GM12878 (cell line): ENCODE measurements around the gene MDFIC. TPM values are rescaled to one million over a fixed set of nuclear protein-coding genes. Genes with fewer than 3 reads are reported as not detected.

Experiments
- BHLHE40 ChIP-seq, 2 experiments: fragments of 450-650 bp in 1 of 2; IDR thresholded peaks; 2 replicates each; pipeline ENCODE4 v1.6.1; 2011 to 2017; ENCODE audit warnings: low read depth in 2 of 2, borderline replicate concordance in 1 of 2, improper control_type of control experiment in 1 of 2, low read length in 1 of 2, mild to moderate bottlenecking in 1 of 2
- CEBPB ChIP-seq, 2 experiments: fragments of 150-350 bp in 1 of 2; IDR thresholded peaks; 2 replicates each; pipeline ENCODE4 v1.6.1; 2012 to 2014; ENCODE audit warnings: low read depth in 2 of 2, low read length in 2 of 2, borderline replicate concordance in 1 of 2, inconsistent platforms in 1 of 2
- CHD2 ChIP-seq: IDR thresholded peaks from 2 replicates; pipeline ENCODE4 v1.6.1; 2011; ENCODE audit warnings: low read depth, low read length, improper control_type of control experiment, borderline replicate concordance
- CHD4 ChIP-seq: fragments of 200-600 bp; sonication (generic); IDR thresholded peaks from 2 replicates; pipeline ENCODE4 v1.6.1; 2016; ENCODE audit warnings: mild to moderate bottlenecking
- CREB1 ChIP-seq: IDR thresholded peaks from 2 replicates; pipeline ENCODE4 v1.6.1; 2012; ENCODE audit warnings: low read depth, mild to moderate bottlenecking, inconsistent platforms
- EZH2 ChIP-seq: IDR thresholded peaks from 2 replicates; pipeline ENCODE4 v1.6.1; 2012; ENCODE audit warnings: low read depth, mild to moderate bottlenecking, control low read depth, inconsistent platforms, low read length, borderline replicate concordance; ENCODE audit not compliant: control insufficient read depth
- IKZF2 ChIP-seq, 2 experiments: fragments of 450-650 bp; IDR thresholded peaks; 2 replicates each; pipeline ENCODE4 v1.6.1; 2017; ENCODE audit warnings: mild to moderate bottlenecking in 2 of 2, moderate library complexity in 2 of 2
- MEF2A ChIP-seq: IDR thresholded peaks from 2 replicates; pipeline ENCODE4 v1.6.1; 2011; ENCODE audit warnings: low read depth, mild to moderate bottlenecking, low read length, moderate library complexity; ENCODE audit not compliant: insufficient read depth
- MTA2 ChIP-seq: fragments of 450-650 bp; IDR thresholded peaks from 2 replicates; pipeline ENCODE4 v1.6.1; 2016; ENCODE audit warnings: low read depth, mild to moderate bottlenecking, moderate library complexity
- NFXL1 ChIP-seq: fragments of 450-650 bp; IDR thresholded peaks from 2 replicates; pipeline ENCODE4 v1.6.1; 2017; ENCODE audit warnings: antibody characterized with exemption, mild to moderate bottlenecking, borderline replicate concordance
- PAX5 ChIP-seq: IDR thresholded peaks from 2 replicates; pipeline ENCODE4 v1.6.1; 2011; ENCODE audit warnings: low read depth, low read length, borderline replicate concordance
- PML ChIP-seq: IDR thresholded peaks from 2 replicates; pipeline ENCODE4 v1.6.1; 2012; ENCODE audit warnings: low read length, inconsistent platforms
- POU2F2 ChIP-seq: IDR thresholded peaks from 3 replicates; pipeline ENCODE4 v1.6.1; 2011; ENCODE audit warnings: low read depth, mild to moderate bottlenecking, low read length, borderline replicate concordance
- RUNX3 ChIP-seq: IDR thresholded peaks from 2 replicates; pipeline ENCODE4 v1.6.1; 2012; ENCODE audit warnings: low read length, inconsistent platforms
- SP1 ChIP-seq: IDR thresholded peaks from one replicate; pipeline ENCODE4 v1.6.1; 2011; ENCODE audit warnings: low read depth, low read length
- SUZ12 ChIP-seq: fragments of 200-600 bp; sonication (generic); IDR thresholded peaks from one replicate; pipeline ENCODE4 v1.6.1; 2018; ENCODE audit warnings: antibody characterized with exemption, mild to moderate bottlenecking; ENCODE audit not compliant: unreplicated experiment
- TCF12 ChIP-seq: IDR thresholded peaks from 2 replicates; pipeline ENCODE4 v1.6.1; 2011; ENCODE audit warnings: low read depth, mild to moderate bottlenecking, low read length
- WRNIP1 ChIP-seq: IDR thresholded peaks from 2 replicates; pipeline ENCODE4 v1.6.1; 2011; ENCODE audit warnings: low read depth, low read length, improper control_type of control experiment, borderline replicate concordance
- ZNF687 ChIP-seq: fragments of 450-650 bp; IDR thresholded peaks from 2 replicates; pipeline ENCODE4 v1.6.1; 2017; ENCODE audit warnings: mild to moderate bottlenecking, moderate library complexity
- polyA plus RNA-seq, 11 experiments: library from polyadenylated mRNA; depleted of rRNA in 4 of 11; unstranded in 6 of 11; stranded (reverse) in 5 of 11; fragments of >200 nt; fragmentation: Nextera tagmentation in 4 of 11; fragmentation: Illumina TruSeq in 1 of 11; extraction: Ambion mirVana in 4 of 11; extraction: Trizol in 1 of 11; gene quantifications; 1 replicate in 1 of 11; 2 replicates in 10 of 11; pipeline versions ENCODE4 v1.2.1 to v1.2.3, GENCODE V29; 2011 to 2016; ENCODE audit warnings: inconsistent platforms in 2 of 11, missing spikeins in 2 of 11, low read depth in 1 of 11
- total RNA-seq, 4 experiments: library from RNA; depleted of rRNA in 3 of 4; stranded (reverse); fragments of >200 nt in 3 of 4; fragmentation: Illumina TruSeq in 1 of 4; extraction: Trizol in 1 of 4; gene quantifications; 2 replicates each; pipeline versions ENCODE4 v1.2.1 to v1.2.3, GENCODE V29; 2013 to 2021
- TF ChIP-seq, protein P1 (sequence below): IDR thresholded peaks from 2 replicates; pipeline ENCODE4 v1.6.1; 2012; ENCODE audit warnings: low read depth, low read length, improper control_type of control experiment
- TF ChIP-seq, protein P2 (sequence below): fragments of 450-650 bp; IDR thresholded peaks from 2 replicates; pipeline ENCODE4 v1.6.1; 2018; ENCODE audit warnings: mild to moderate bottlenecking, low read depth, moderate library complexity; ENCODE audit not compliant: partially characterized antibody
- TF ChIP-seq, protein P3 (sequence below): fragments of 450-650 bp; IDR thresholded peaks from 2 replicates; pipeline ENCODE4 v1.6.1; 2017; ENCODE audit warnings: low read depth, mild to moderate bottlenecking, moderate library complexity

Gene MDFIC
- total and polyA plus RNA-seq, 10 of the 15 experiments (the other 5 are each of a cell fraction or from before 2014, with no cell fraction given), result 7.3 to 58.4 (median 40.0) TPM

- TF ChIP-seq EZH2 (no peak), SP1 (peak; percentile 26), PAX5 (peak; percentile 56; the same call in 1 of the 2 replicates), CREB1 (peak; percentile 34; the same call in 1 of the 2 replicates), NFXL1 (no peak), MTA2 (peak; percentile 49), CEBPB (IDR thresholded peaks at IDR 0.05; ENCODE audit: borderline replicate concordance in 1 of 2, low read depth in 2 of 2, low read length in 2 of 2) (no peak), PML (peak; percentile 65), SUZ12 (no peak), WRNIP1 (no peak), CHD4 (no peak), BHLHE40 (IDR thresholded peaks at IDR 0.05; ENCODE audit: borderline replicate concordance in 1 of 2, low read depth in 2 of 2, low read length in 1 of 2) (peak; percentile 84 to 86), IKZF2 (IDR thresholded peaks at IDR 0.05) (peak; percentile 70 to 71), CHD2 (0 out of 2 replicates have a peak, but pooled peaks have one; percentile 36), MEF2A (no peak; the same call in 1 of the 2 replicates), ZNF687 (0 out of 2 replicates have a peak, but pooled peaks have one; percentile 40), POU2F2 (no peak), RUNX3 (peak; percentile 93), TCF12 (peak; percentile 73; the same call in 1 of the 2 replicates)
- TF ChIP-seq, protein P1, sequence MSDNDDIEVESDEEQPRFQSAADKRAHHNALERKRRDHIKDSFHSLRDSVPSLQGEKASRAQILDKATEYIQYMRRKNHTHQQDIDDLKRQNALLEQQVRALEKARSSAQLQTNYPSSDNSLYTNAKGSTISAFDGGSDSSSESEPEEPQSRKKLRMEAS, result 0 out of 2 replicates have a peak, but pooled peaks have one; percentile 19
- TF ChIP-seq, protein P2, sequence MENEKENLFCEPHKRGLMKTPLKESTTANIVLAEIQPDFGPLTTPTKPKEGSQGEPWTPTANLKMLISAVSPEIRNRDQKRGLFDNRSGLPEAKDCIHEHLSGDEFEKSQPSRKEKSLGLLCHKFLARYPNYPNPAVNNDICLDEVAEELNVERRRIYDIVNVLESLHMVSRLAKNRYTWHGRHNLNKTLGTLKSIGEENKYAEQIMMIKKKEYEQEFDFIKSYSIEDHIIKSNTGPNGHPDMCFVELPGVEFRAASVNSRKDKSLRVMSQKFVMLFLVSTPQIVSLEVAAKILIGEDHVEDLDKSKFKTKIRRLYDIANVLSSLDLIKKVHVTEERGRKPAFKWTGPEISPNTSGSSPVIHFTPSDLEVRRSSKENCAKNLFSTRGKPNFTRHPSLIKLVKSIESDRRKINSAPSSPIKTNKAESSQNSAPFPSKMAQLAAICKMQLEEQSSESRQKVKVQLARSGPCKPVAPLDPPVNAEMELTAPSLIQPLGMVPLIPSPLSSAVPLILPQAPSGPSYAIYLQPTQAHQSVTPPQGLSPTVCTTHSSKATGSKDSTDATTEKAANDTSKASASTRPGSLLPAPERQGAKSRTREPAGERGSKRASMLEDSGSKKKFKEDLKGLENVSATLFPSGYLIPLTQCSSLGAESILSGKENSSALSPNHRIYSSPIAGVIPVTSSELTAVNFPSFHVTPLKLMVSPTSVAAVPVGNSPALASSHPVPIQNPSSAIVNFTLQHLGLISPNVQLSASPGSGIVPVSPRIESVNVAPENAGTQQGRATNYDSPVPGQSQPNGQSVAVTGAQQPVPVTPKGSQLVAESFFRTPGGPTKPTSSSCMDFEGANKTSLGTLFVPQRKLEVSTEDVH, result no peak
- TF ChIP-seq, protein P3, sequence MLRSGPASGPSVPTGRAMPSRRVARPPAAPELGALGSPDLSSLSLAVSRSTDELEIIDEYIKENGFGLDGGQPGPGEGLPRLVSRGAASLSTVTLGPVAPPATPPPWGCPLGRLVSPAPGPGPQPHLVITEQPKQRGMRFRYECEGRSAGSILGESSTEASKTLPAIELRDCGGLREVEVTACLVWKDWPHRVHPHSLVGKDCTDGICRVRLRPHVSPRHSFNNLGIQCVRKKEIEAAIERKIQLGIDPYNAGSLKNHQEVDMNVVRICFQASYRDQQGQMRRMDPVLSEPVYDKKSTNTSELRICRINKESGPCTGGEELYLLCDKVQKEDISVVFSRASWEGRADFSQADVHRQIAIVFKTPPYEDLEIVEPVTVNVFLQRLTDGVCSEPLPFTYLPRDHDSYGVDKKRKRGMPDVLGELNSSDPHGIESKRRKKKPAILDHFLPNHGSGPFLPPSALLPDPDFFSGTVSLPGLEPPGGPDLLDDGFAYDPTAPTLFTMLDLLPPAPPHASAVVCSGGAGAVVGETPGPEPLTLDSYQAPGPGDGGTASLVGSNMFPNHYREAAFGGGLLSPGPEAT, result 0 out of 2 replicates have a peak, but pooled peaks have one; percentile 32
These were observed 9.7 kb downstream of the MDFIC start (continued) for GRCh38 chr7:114931656-114932011.
